Femur (tissue), 1 donor: ENCODE data around the gene NRDE2.
"Not testable (repeated sequence)": the region's sequence is repeated elsewhere in the genome, so short reads cannot be mapped to it uniquely, and the experiment has no call there.

Experiments used
- DNase-seq: peaks from one replicate; pipeline ENCODE4 v3.0.0-alpha.2; 2017

The NRDE2 gene

GRCh38 chr14:90266441-90267154 is 65.1 kb downstream of the NRDE2 start:
- no peak for DNase-seq

GRCh38 chr14:90263748-90264449 is 67.8 kb downstream of the NRDE2 start:
- no peak for DNase-seq

GRCh38 chr14:90256354-90257131 is 75.2 kb downstream of the NRDE2 start, which contains the start of gene PSMC1:
PSMC1 (plus strand) TSS chr14:90256553; CDS start chr14:90256598, 45 bp downstream.
- DNase-seq: peak; percentile 95

GRCh38 chr14:90255871-90256270 is 75.9 kb downstream of the NRDE2 start:
- DNase-seq: no peak

- DNase-seq: no peak
Measured at GRCh38 chr14:90253826-90254225, 77.9 kb downstream of the NRDE2 start.

- DNase-seq: no peak
Measured at GRCh38 chr14:90248594-90248993, 83.1 kb downstream of the NRDE2 start.

GRCh38 chr14:90247441-90247840 is 84.3 kb downstream of the NRDE2 start:
- not testable (repeated sequence) for DNase-seq

GRCh38 chr14:90246936-90247335 is 84.8 kb downstream of the NRDE2 start:
- DNase-seq: no peak

GRCh38 chr14:90242444-90242843 is 89.3 kb downstream of the NRDE2 start:
- DNase-seq: no peak

- no peak for DNase-seq
Measured at GRCh38 chr14:90239139-90239538, 92.6 kb downstream of the NRDE2 start.

- DNase-seq: peak; percentile 71
Measured at GRCh38 chr14:90235179-90235976, 96.4 kb downstream of the NRDE2 start.

GRCh38 chr14:90229942-90230341 is 101.8 kb downstream of the NRDE2 start:
- not testable (repeated sequence) for DNase-seq

GRCh38 chr14:90228478-90228877 is 103.3 kb downstream of the NRDE2 start:
- DNase-seq: no peak
